Measurements from ENCODE around the gene TAF4B.

GRCh38 chr18:26304511-26304910, 78.3 kb downstream of the TAF4B start:
- no peak for TF ChIP-seq POLR2AphosphoS5 (IDR thresholded peaks at IDR 0.05)
- no peak for TF ChIP-seq CTCF (IDR thresholded peaks at IDR 0.05)
- TF ChIP-seq POLR2A (IDR thresholded peaks at IDR 0.05), result no peak

All from upper lobe of left lung (tissue), 4 donors.